Testis (tissue), 3 donors: Measurements from ENCODE around the gene CYP3A4. TPM values are rescaled to one million over a fixed set of nuclear protein-coding genes. Genes with fewer than 3 reads are reported as not detected.

ENCODE experiments used
- DNase-seq: peaks from one replicate; pipeline ENCODE4 v3.0.0-alpha.2; 2019
- H3K27ac ChIP-seq, 2 donors: fragments of 200-600 bp; sonication (generic); one replicate each; pipeline ENCODE4 v1.5.1; 2019
- H3K27me3 ChIP-seq: fragments of 200-600 bp; sonication (generic); one replicate; pipeline ENCODE4 v1.5.1; 2019
- H3K36me3 ChIP-seq: fragments of 200-600 bp; sonication (generic); one replicate; pipeline ENCODE4 v1.5.1; 2017; ENCODE audit warnings: low read depth; ENCODE audit errors: missing control alignments
- H3K4me1 ChIP-seq: fragments of 200-600 bp; sonication (generic); one replicate; pipeline ENCODE4 v1.5.1; 2019
- H3K4me3 ChIP-seq, 2 donors: fragments of 200-600 bp; sonication (generic); one replicate each; pipeline ENCODE4 v1.5.1; 2017 to 2019
- H3K9me3 ChIP-seq: fragments of 200-600 bp; sonication (generic); one replicate; pipeline ENCODE4 v1.5.1; 2017
- POLR2A ChIP-seq: fragments of 450-650 bp; IDR thresholded peaks from one replicate; pipeline ENCODE4 v1.6.1; 2017; ENCODE audit warnings: antibody characterized with exemption, mild to moderate bottlenecking, moderate library complexity
- WGBS, 2 donors: methylation state at CpG; one replicate each; pipeline ENCODE4 v1.1.5; 2018; 5-methylcytosine and 5-hydroxymethylcytosine counted together
- intact Hi-C: fragments of 100-400 bp; cut with DNase I; formaldehyde crosslinking; loops from one replicate; pipeline ENCODE4 v1.15.1; 2023; ENCODE audit warnings: low total_unique reads
- polyA plus RNA-seq: library from polyadenylated mRNA; stranded (reverse); fragments of 350-450 nt; fragmentation: Illumina TruSeq; extraction: RNeasy Lipid Tissue Mini Kit (QIAGEN cat#74804); gene quantifications from one replicate; pipeline ENCODE4 v1.2.3, GENCODE V29; 2014; ENCODE audit warnings: low read depth, low replicate concordance; ENCODE audit not compliant: insufficient read depth
- total RNA-seq, 2 donors: library from RNA; depleted of rRNA; stranded (reverse); fragments of >200 nt; gene quantifications; one replicate each; pipeline ENCODE4 v1.2.3, GENCODE V29; 2016
- TF ChIP-seq, protein P1 (sequence below), 3 experiments: fragments of 450-650 bp in 2 of 3; fragments of 200-600 bp in 1 of 3; sonication (generic) in 1 of 3; IDR thresholded peaks; one replicate each; pipeline ENCODE4 v1.5.1; 2016 to 2019; ENCODE audit warnings: antibody characterized with exemption in 3 of 3, mild to moderate bottlenecking in 2 of 3, moderate library complexity in 1 of 3

CYP3A4 gene
- total and polyA plus RNA-seq, 3 donors from 2014 or later: 0.34 to 1.8 (median 1.3) TPM

GRCh38 chr7:99827040-99827778, 43.2 kb upstream of the CYP3A4 start:
- DNase-seq: no peak
- Histone ChIP-seq H3K36me3 (no peaks in the 10 kb centered on the region), H3K27me3 (no peaks in the 10 kb centered on the region), H3K27ac (no peak overlapping the region), H3K4me3 (no peak overlapping the region), H3K9me3 (no peaks in the 10 kb centered on the region), H3K4me1 (no peaks in the 10 kb centered on the region)
- 77 to 86% methylated on average over 2 of the region's 2 CpGs for WGBS, 2 donors
- TF ChIP-seq, protein P1, sequence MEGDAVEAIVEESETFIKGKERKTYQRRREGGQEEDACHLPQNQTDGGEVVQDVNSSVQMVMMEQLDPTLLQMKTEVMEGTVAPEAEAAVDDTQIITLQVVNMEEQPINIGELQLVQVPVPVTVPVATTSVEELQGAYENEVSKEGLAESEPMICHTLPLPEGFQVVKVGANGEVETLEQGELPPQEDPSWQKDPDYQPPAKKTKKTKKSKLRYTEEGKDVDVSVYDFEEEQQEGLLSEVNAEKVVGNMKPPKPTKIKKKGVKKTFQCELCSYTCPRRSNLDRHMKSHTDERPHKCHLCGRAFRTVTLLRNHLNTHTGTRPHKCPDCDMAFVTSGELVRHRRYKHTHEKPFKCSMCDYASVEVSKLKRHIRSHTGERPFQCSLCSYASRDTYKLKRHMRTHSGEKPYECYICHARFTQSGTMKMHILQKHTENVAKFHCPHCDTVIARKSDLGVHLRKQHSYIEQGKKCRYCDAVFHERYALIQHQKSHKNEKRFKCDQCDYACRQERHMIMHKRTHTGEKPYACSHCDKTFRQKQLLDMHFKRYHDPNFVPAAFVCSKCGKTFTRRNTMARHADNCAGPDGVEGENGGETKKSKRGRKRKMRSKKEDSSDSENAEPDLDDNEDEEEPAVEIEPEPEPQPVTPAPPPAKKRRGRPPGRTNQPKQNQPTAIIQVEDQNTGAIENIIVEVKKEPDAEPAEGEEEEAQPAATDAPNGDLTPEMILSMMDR (IDR thresholded peaks at IDR 0.05): no peak
- TF ChIP-seq POLR2A: no peak
- intact Hi-C loops: no loop called here

DNA sequence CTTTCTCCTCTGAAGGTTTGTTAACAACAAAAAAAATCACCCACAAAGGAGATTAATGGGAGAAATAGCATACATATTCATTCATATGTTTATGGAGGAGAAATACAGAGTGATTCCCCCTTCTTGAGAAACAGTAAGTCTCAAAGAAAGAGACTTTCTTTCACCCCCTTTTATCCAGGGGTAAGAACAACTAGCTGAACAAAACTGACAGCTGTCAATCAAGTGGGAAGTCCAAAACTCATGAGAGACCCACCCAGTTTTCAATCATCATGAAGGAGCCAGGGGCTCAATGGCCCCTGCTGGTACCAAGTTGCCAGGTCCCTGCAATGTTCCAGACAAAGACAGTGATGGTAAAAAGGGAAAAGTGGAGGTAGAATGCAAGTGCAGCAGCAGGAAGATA, 41.9 kb upstream of the CYP3A4 start:
- H3K4me1 ChIP-seq: no peaks in the 10 kb centered on the region
- no peak for DNase-seq
- no peaks in the 10 kb centered on the region for H3K9me3 ChIP-seq
- H3K27me3 ChIP-seq: no peaks in the 10 kb centered on the region
- no peak overlapping the region for H3K27ac ChIP-seq
- TF ChIP-seq, protein P1 (IDR thresholded peaks at IDR 0.05): no peak
- no peak for TF ChIP-seq POLR2A
- H3K4me3 ChIP-seq: no peak overlapping the region
- intact Hi-C loops: no loop called here
- no peaks in the 10 kb centered on the region for H3K36me3 ChIP-seq

DNA sequence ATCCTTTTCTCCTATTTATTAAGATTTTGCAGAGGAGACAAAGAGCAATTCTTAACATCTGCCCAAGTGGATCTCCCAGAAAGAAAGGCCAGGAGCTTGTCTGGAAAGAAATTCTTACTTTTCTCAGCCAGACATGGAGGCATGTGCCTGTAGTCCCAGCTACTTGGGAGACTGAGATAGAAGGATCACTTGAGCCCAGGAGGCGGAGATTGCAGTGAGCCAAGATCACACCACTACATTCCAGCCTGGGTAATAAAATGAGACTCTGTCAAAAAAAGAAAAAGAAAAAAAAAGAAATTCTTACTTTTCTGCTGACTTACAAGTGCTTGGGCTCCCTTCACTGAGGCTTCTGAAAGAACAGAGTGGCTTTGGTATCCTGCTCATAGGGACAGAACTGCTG, 41.5 kb upstream of the CYP3A4 start:
- intact Hi-C loops: no loop called here
- no peak for TF ChIP-seq POLR2A
- TF ChIP-seq, protein P1 (IDR thresholded peaks at IDR 0.05): no peak
- DNase-seq: no peak
- no peak overlapping the region for H3K27ac ChIP-seq
- 79 to 86% methylated on average over 1 of the region's 1 CpG for WGBS, 2 donors
- H3K4me1 ChIP-seq: no peaks in the 10 kb centered on the region
- no peaks in the 10 kb centered on the region for H3K36me3 ChIP-seq
- no peak overlapping the region for H3K4me3 ChIP-seq
- no peaks in the 10 kb centered on the region for H3K27me3 ChIP-seq
- no peaks in the 10 kb centered on the region for H3K9me3 ChIP-seq

- H3K4me3 ChIP-seq: no peak overlapping the region
- H3K4me1 ChIP-seq: no peaks in the 10 kb centered on the region
- intact Hi-C loops: no loop called here
- H3K9me3 ChIP-seq: no peaks in the 10 kb centered on the region
- no peak overlapping the region for H3K27ac ChIP-seq
- 97 to 100% methylated on average over 3 of the region's 3 CpGs for WGBS, 2 donors
- no peaks in the 10 kb centered on the region for H3K27me3 ChIP-seq
- DNase-seq: no peak
- no peaks in the 10 kb centered on the region for H3K36me3 ChIP-seq
- TF ChIP-seq, protein P1 (IDR thresholded peaks at IDR 0.05): no peak
- no peak for TF ChIP-seq POLR2A
These were observed 40.1 kb upstream of the CYP3A4 start for GRCh38 chr7:99824091-99824490.
